Measurements from ENCODE around the gene ATP4B.

- TF ChIP-seq GATA2 (IDR thresholded peaks at IDR 0.05; ENCODE audit: low read depth, low read length) = no peak
- no peak for TF ChIP-seq GATA3 (IDR thresholded peaks at IDR 0.05; ENCODE audit: low read depth, low read length)
Measured at GRCh38 chr13:113656003-113656588, 1.9 kb downstream of the ATP4B start.
